DND-41 (cell line): Measurements from ENCODE around the gene CSN1S1.

Source experiments
- ATAC-seq: fragments of 200-7000 bp; cut with Tn5 transposase; 3 replicates; pipeline ENCODE4 v1.9.1; 2021; ENCODE audit warnings: low read depth; ENCODE audit not compliant: insufficient read depth
- DNase-seq: peaks from one replicate; pipeline ENCODE4 v3.0.0-alpha.2; 2020
- H2AFZ ChIP-seq: 2 replicates; pipeline ENCODE4 v1.6.0; 2012; ENCODE audit warnings: low read depth, low read length
- H3K27ac ChIP-seq: 2 replicates; pipeline ENCODE4 v1.5.1; 2012; ENCODE audit warnings: low read length, inconsistent platforms
- H3K27me3 ChIP-seq: fragments of 200-600 bp; sonication (generic); 2 replicates; pipeline ENCODE4 v1.6.0; 2012; ENCODE audit warnings: low read length, mild to moderate bottlenecking, inconsistent platforms; ENCODE audit not compliant: insufficient read depth, poor library complexity
- H3K36me3 ChIP-seq: 2 replicates; pipeline ENCODE4 v1.5.1; 2012; ENCODE audit warnings: low read length, inconsistent platforms; ENCODE audit not compliant: insufficient read depth
- H3K4me1 ChIP-seq: 2 replicates; pipeline ENCODE4 v1.5.1; 2012; ENCODE audit warnings: mild to moderate bottlenecking, low read length; ENCODE audit not compliant: insufficient read depth
- H3K4me2 ChIP-seq: 2 replicates; pipeline ENCODE4 v1.6.0; 2012; ENCODE audit warnings: mild to moderate bottlenecking, moderate library complexity, low read length, inconsistent platforms; ENCODE audit not compliant: insufficient read depth
- H3K4me3 ChIP-seq, 2 experiments: fragments of 200-600 bp in 1 of 2; shearing (Covaris generic) in 1 of 2; 2 replicates each; pipeline ENCODE4 v1.5.1; 2012 to 2016; ENCODE audit warnings: inconsistent platforms in 2 of 2, low read length in 2 of 2, mild to moderate bottlenecking in 2 of 2, low read depth in 1 of 2, moderate library complexity in 1 of 2
- H3K79me2 ChIP-seq: 2 replicates; pipeline ENCODE4 v1.6.0; 2012; ENCODE audit warnings: low read length, inconsistent platforms; ENCODE audit not compliant: insufficient read depth
- H3K9ac ChIP-seq: 2 replicates; pipeline ENCODE4 v1.6.0; 2012; ENCODE audit warnings: low read depth, mild to moderate bottlenecking, inconsistent platforms, low read length, moderate library complexity
- H3K9me3 ChIP-seq: 2 replicates; pipeline ENCODE4 v1.5.1; 2012; ENCODE audit warnings: low read length, moderate library complexity, mild to moderate bottlenecking, inconsistent platforms; ENCODE audit not compliant: insufficient read depth, severe bottlenecking
- H4K20me1 ChIP-seq: 2 replicates; pipeline ENCODE4 v1.6.0; 2012; ENCODE audit warnings: low read length; ENCODE audit not compliant: insufficient read depth
- EZH2 ChIP-seq: IDR thresholded peaks from 3 replicates; pipeline ENCODE4 v1.6.1; 2012; ENCODE audit warnings: borderline replicate concordance, low read depth, mild to moderate bottlenecking, moderate library complexity, low read length, inconsistent platforms; ENCODE audit not compliant: severe bottlenecking
- TF ChIP-seq, protein P1 (sequence below): IDR thresholded peaks from 2 replicates; pipeline ENCODE4 v1.5.1; 2012; ENCODE audit warnings: borderline replicate concordance, low read length, moderate library complexity, mild to moderate bottlenecking; ENCODE audit not compliant: poor library complexity, severe bottlenecking; ENCODE audit errors: extremely low read depth

The CSN1S1 gene

DNA sequence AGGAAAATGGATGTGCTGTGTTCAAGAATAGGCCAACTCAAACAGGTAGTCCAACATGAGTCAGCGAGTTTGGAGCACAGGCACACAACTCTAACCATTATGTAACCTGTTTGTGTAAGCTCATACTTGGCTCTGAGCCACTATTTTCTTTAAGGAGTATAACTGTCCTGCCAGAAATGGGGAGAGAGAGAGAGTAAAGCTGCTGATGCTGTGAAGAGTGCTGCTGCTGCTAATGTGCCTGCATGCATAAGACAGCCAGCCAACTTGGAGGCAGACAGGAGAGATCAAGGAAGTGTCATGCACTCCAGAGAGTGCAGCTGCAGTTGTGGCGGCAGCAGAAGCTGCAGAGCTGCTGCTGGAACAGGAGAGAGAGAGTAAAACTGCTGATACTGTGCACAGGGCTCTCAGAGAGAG, 53.2 kb downstream of the CSN1S1 start:
- Histone ChIP-seq H2AFZ (0 out of 2 replicates have a peak overlapping the region, but pooled peaks have one; percentile 7), H3K36me3 (no peaks in the 10 kb centered on the region), H4K20me1 (no peaks in the 10 kb centered on the region), H3K4me1 (no peaks in the 10 kb centered on the region), H3K79me2 (no peaks in the 10 kb centered on the region), H3K4me3 (no peak overlapping the region), H3K27me3 (no peaks in the 10 kb centered on the region), H3K9ac (no peak overlapping the region), H3K9me3 (no peaks in the 10 kb centered on the region), H3K4me2 (no peak overlapping the region), H3K27ac (no peak overlapping the region)
- TF ChIP-seq, protein P1, sequence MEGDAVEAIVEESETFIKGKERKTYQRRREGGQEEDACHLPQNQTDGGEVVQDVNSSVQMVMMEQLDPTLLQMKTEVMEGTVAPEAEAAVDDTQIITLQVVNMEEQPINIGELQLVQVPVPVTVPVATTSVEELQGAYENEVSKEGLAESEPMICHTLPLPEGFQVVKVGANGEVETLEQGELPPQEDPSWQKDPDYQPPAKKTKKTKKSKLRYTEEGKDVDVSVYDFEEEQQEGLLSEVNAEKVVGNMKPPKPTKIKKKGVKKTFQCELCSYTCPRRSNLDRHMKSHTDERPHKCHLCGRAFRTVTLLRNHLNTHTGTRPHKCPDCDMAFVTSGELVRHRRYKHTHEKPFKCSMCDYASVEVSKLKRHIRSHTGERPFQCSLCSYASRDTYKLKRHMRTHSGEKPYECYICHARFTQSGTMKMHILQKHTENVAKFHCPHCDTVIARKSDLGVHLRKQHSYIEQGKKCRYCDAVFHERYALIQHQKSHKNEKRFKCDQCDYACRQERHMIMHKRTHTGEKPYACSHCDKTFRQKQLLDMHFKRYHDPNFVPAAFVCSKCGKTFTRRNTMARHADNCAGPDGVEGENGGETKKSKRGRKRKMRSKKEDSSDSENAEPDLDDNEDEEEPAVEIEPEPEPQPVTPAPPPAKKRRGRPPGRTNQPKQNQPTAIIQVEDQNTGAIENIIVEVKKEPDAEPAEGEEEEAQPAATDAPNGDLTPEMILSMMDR: no peak
- TF ChIP-seq EZH2: no peak
- no peak for DNase-seq
- peak; percentile 52 for ATAC-seq

DNA sequence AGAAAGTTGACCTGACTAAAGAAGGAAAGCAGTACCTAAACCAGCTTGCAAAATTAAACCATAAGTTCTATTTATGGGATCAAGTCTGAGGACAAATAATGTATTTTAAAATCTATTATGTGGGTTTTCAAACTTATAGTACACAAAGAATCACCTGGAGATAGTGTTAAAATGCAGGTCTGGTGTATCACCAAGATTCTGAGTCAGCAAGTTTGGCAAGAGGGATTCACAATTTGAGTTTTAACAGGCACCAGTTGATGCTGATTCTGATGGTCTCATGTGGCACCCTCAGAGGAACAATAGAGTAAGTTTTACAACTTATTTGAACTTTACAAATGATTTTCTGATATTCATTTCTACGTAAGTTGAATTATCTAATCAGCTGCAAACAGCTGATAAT, 55.8 kb downstream of the CSN1S1 start:
- H3K27ac ChIP-seq: no peak overlapping the region
- ATAC-seq (no peak), DNase-seq (no peak)
- H3K27me3 ChIP-seq: no peaks in the 10 kb centered on the region
- no peaks in the 10 kb centered on the region for H3K36me3 ChIP-seq
- H3K4me3 ChIP-seq: no peak overlapping the region
- no peak overlapping the region for H3K4me2 ChIP-seq
- H3K79me2 ChIP-seq: no peaks in the 10 kb centered on the region
- H4K20me1 ChIP-seq: no peaks in the 10 kb centered on the region
- no peak for TF ChIP-seq EZH2
- TF ChIP-seq, protein P1: no peak
- H3K4me1 ChIP-seq: no peaks in the 10 kb centered on the region
- no peaks in the 10 kb centered on the region for H3K9me3 ChIP-seq
- no peak overlapping the region for H3K9ac ChIP-seq
- no peak overlapping the region for H2AFZ ChIP-seq

- Histone ChIP-seq H4K20me1 (no peaks in the 10 kb centered on the region), H3K4me1 (no peaks in the 10 kb centered on the region), H3K36me3 (no peaks in the 10 kb centered on the region), H3K4me3 (no peak overlapping the region), H3K27ac (no peak overlapping the region), H3K79me2 (no peaks in the 10 kb centered on the region), H2AFZ (no peak overlapping the region), H3K27me3 (no peaks in the 10 kb centered on the region), H3K9ac (no peak overlapping the region), H3K4me2 (no peak overlapping the region), H3K9me3 (no peaks in the 10 kb centered on the region)
- DNase-seq (no peak), ATAC-seq (no peak)
- no peak for TF ChIP-seq EZH2
- TF ChIP-seq, protein P1: no peak
Observed at GRCh38 chr4:69991016-69991415, 60.1 kb downstream of the CSN1S1 start.

DNA sequence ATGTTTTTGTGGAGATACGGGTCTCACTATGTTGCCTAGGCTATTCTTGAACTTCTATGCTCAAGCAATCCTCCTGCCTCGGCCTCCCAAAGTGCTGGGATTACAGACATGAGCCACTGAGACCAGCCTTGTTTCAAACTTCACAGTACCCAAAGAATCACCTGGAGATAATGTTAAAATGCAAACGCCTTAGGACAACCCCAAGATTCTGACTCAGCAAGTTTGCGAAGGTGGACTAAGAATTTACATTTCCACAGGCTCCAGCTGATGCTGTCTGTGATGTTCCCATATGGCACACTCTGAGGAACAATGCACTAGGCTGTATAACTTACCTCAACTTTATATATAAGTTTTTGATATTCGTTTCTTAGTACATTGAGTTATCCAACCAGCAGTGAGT, 63.9 kb downstream of the CSN1S1 start:
- no peak for DNase-seq
- no peak overlapping the region for H3K4me3 ChIP-seq
- no peaks in the 10 kb centered on the region for H3K4me1 ChIP-seq
- no peaks in the 10 kb centered on the region for H3K27me3 ChIP-seq
- H3K4me2 ChIP-seq: no peak overlapping the region
- TF ChIP-seq, protein P1: no peak
- TF ChIP-seq EZH2: no peak
- H3K36me3 ChIP-seq: no peaks in the 10 kb centered on the region
- H2AFZ ChIP-seq: no peak overlapping the region
- no peaks in the 10 kb centered on the region for H3K9me3 ChIP-seq
- no peaks in the 10 kb centered on the region for H3K79me2 ChIP-seq
- H3K27ac ChIP-seq: no peak overlapping the region
- no peak for ATAC-seq
- no peak overlapping the region for H3K9ac ChIP-seq
- no peaks in the 10 kb centered on the region for H4K20me1 ChIP-seq
